ENCODE measurements around the gene GLRA3. TPM values are rescaled to one million over a fixed set of nuclear protein-coding genes. Genes with fewer than 3 reads are reported as not detected.
"Not testable (repeated sequence)": the region's sequence is repeated elsewhere in the genome, so short reads cannot be mapped to it uniquely, and the experiment has no call there.

Gene GLRA3
- polyA plus RNA-seq, 1 donor: not detected

DNA sequence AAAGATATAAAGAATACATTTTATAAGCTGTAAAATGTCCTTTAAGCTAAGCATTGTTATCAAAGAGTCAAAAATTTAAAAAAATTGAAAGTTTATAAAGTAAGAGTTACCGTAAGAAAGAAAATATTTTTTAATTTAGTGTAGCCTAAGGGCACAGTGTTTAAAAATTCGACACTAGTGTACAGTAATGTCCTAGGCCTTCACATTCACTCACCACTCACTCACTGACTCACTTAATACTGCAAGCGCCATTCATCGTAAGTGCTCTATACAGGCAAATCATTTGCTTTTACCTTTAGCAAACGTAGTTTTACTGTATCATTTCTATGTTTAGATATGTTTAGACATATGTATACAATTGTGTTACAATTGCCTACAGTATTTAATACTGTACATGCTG lies 20.2 kb downstream of the GLRA3 start:
- DNase-seq: no peak

DNA sequence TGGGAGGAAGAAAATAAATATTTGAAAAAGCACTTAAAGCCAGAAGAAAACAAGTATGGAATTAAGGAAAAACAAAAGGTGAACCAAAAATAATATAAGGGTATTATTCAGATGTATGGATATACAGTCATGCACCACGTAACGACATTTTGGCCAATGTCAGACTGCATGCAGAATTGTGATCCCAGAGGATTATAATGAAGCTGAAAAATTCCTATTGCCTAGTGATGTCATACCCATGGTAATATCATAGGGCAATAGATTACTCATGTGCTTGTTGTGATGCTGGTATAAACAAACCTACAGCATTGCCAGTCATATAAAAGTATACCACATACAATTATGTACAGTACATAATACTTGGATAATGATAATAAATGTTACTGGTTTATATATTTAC lies 20.9 kb downstream of the GLRA3 start:
- DNase-seq: no peak

DNA sequence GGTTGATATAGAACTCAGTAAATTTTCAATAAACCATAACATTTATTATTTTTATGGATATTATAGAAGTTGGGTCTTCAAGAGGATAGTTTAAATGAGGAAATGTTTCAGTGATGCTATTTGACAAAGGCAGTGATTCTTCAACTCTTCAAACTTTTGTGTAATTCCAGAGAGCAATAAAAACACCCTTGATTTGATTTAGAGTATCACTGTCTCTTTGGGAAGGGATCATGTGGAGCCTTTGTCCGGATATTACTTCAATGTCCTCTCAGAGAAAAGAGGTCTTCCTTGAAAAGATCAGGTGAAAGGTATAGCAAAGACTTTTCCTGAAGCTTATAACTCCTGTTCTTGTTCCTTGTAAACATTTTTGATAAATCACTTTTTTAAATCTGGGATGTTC lies 23.3 kb downstream of the GLRA3 start:
- no peak for DNase-seq

DNA sequence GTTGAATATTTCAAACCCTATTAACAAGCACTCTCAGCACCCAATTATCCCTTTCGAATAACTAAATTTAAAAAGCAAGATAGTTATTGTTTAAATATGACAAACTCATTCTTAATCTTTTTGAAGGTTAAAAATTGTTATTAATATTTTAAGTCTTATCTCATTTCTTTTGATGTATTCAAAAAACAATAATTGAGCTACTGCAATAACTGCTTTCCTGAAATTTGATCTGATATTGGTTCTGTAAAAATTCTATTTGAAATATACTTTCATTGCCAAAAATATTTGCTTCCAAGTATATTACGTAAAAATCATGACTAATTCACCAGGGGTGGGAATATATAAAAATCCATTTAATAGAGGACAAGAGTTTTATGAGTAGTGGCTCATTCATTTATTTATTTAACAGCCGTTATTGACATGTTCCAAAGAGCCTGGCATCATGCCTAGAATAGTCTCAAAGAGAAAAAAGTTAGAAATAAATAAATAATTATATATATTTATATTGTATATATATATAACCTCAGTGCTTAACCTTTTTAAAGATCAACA lies 34.4 kb downstream of the GLRA3 start:
- DNase-seq: no peak

DNA sequence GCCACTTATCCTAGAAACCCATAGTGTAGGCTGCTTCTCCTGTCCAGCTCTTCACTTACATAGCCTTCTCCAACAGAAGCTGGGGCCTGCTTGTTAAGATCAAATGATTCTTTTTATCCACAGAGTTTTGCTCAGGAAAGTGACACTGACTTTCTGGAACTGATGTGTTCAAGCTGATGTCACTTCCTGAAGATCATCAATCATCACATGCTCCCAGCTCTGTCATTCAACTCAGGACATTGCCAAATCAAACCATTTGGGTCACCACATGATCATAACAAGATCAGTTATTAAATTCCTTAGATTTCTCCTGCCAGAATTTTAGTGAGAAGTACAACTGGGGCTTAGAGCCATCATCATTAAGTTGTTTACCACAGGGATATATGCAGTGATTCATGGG lies 39.4 kb downstream of the GLRA3 start:
- DNase-seq: no peak

DNA sequence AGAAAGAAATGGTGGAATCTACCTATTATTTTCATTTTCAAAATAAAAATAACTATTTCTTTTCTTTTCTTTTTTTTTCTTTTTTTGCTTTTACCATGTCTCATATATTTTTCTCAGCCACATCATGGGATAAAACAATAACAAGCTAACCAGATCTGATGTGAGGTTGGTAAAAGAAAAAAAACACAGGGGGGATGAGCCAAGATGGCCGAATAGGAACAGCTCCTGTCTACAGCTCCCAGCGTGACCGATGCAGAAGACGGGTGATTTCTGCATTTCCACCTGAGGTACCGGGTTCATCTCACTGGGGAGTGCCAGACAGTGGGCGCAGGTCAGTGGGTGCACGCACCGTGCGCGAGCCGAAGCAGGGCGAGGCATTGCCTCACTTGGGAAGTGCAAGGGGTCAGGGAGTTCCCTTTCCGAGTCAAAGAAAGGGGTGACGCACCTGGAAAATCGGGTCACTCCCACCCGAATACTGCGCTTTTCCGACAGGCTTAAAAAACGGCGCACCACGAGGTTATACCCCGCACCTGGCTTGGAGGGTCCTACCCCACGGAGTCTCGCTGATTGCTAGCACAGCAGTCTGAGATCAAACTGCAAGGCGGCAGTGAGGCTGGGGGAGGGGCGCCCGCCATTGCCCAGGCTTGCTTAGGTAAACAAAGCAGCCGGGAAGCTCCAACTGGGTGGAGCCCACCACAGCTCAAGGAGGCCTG lies 50.6 kb downstream of the GLRA3 start:
- not testable (repeated sequence) for DNase-seq

DNA sequence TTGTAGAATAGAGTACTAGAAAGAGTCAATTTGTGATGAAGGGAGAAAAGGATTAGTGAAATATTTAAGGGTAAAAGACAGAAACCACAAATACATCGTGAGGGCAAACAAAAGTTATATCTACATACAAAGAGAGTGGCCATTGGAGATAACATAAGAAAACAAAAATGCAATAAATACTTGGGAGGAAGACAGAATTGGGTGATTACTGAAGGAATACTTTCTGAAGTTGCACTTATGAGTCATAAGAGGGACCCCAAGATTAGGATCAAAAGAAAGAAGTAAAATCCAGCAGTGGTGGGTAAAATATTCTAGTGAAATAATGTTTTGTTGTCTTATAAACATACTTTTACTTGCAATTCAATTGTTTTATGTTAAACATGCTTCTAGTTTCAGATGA lies 53.7 kb downstream of the GLRA3 start:
- no peak for DNase-seq

DNA sequence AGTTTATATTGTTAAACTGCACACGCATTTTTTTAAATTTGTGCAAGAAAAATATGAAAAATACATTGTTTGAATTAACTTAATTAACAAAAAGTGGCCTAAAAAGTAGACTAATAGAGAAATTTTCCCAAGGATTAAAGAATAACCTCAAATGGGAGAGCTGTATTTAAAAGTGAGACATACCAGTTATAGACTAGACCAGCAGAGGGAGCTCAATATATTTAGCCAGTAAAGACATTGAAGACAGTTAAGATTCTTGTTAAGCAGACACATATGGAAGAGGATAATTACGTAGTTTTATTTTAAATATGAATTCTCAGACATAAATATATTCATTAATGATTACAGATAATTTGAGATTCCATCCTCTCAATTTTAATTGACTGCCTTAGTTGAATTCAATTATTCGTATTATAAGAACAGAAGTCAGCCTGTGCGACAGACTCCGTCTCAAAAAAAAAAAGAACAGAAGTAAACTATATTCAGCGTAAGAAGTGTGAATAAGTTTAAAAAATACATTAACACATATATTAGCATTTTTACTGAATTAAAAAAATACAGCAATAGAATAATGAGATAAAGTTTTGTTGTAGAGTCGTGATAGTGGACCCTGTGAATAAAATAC lies 64.8 kb downstream of the GLRA3 start:
- DNase-seq: peak; percentile 15

DNA sequence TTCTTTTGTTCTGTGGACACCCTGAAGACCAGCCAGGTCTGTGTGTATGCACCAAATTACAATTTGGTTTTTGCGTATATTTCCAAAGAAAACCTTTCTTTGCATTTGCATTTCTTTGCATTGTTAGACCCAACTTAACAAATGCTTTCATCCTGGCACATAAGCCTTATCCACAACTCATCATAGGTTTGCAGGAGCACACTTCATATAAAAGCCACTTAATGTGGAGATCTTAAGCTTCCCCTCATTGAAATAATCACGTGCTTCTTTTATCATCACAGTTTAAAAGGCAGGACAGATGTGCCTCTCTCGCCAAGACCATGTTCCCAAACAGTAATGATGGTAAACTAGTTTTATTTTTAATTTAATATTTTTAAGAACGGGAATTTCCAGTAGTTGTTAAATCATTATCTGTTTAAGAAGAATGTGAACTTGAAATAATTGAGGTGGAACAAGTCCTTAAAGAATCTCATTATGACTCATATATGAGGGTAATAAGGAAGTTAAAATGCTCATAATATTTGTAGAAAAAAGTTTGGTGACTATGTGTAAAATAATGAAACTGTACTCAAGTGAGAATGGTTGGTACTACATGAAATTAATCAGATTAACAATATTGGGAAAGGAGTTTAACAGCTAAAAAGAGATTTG lies 65.5 kb downstream of the GLRA3 start:
- DNase-seq: no peak

DNA sequence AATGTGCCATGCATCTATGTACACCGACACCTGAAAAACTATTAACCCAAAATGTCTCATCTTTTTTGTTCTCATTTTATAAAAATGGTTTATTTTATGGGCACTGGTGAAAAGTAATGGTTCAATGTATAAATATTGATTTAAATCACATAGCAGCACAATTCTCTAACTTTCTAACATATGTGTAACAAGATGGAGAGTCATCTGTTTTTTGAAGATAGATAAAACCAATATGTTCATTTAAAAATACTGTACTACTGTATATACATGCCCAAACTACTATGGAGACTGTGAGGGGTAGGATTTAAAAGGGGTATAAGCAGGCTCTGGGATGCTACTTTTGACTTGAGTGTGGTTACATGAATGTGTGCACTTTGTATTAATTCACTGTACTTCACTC lies 67.6 kb downstream of the GLRA3 start:
- no peak for DNase-seq

DNA sequence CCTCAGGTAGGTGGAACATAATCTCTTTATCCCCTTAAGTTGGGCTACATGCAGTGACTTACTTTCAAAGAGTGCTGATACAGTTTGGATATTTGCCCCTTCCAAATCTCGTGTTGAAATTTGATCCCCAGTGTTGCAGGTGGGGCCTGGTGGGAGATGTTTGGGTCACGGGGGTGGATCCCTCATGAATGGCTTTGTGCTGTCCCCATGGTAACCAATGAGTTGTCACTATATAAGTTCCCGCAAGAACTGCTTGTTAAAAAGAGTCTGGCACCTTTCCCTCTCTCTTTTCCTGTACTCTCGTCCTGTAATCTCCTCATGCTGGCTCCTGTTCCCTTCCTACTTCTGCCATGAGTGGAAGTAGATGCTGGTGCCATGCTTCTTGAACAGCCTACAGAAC lies 71.3 kb downstream of the GLRA3 start:
- no peak for DNase-seq

DNA sequence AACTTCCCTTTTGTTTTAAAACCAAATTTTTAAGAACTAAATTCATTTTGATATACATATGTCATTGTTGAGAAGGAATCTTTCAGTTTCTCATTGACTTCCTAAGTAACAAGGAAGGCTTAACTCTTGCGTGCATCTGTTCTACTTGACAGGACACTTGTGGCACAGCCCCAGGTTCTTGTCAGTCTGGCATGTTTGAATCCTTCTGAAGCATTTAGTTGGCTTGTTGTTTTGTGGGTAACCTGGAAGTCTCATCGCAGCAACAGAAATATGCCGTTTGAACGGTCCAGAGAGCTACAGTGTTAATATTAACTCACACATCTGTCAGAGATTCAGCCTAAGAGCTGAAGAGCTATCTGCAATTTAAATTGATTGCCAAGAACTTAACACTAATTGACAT lies 76.0 kb downstream of the GLRA3 start:
- DNase-seq: no peak

DNA sequence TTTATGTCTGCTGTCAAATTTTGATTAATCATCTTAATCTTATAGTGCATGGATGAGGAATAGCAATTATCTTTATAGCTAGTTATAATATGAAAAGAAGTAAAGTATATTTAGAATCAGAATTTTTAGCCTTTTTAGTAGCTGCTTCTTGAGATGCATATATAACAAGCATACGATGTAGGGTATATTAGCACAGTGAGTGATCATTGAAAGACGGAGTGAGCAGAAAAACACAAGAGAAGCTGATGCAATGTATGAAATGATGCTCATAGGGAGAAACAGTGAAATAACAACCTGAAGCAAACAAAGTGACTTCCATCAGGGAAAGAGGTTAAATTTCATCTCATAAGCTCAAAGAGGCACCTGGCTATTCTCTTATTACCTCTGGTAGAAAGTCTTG lies 77.0 kb downstream of the GLRA3 start:
- DNase-seq: no peak

DNA sequence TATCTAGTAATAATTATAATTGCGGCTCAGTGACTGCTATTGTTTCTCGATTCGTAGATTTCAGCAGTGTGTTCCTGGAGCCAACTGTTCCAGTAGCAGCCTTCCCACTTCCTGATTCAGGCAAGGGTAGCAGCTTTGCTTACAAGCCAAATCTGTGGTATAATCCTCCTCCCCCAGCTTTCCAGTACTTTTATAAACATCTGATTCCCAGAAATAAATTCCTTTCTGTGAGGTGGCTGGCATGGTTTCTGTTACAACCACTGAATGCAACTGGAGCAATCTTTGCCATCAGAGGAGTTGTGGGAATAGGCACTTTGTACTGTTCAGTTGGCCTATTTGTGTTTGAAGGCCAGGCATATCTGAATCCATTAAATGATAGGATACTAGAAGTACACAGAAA lies 80.0 kb downstream of the GLRA3 start:
- DNase-seq: no peak

DNA sequence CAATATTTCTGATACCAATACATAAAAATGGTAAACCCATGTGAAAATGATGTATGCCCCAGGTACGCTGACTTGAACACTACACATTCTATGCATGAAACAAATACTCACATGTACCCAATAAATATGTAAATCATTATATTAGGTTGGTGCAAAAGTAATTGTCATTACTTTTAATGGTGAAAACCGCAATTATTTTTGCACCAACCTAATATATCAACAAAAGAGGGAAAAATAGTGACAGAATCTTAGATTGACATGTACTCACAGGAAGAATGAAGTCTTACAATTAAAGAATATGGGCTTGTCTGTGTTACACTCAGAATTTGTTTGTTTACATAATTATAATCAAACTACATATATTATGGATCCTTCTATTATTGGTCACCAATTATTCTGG lies 82.3 kb downstream of the GLRA3 start:
- DNase-seq: no peak

DNA sequence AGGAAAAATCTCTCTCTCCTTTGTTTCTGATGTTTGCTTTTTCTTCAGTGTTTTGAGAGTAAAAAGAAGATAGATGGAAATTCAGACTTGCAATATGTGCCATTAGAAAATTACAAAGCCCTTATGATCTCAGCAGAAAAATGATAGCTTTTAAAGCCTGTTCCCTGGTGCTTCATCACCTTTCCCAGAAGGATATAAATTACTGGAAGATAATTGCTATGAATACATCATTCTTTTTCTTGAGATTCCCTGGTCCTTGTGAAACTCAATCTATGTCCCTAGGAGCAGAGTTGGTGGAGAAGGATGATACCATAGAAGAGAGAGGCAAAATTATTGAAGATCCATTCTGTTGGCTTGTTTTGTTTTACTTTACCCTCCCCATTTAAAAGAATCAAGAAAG lies 86.5 kb downstream of the GLRA3 start:
- DNase-seq: no peak

DNA sequence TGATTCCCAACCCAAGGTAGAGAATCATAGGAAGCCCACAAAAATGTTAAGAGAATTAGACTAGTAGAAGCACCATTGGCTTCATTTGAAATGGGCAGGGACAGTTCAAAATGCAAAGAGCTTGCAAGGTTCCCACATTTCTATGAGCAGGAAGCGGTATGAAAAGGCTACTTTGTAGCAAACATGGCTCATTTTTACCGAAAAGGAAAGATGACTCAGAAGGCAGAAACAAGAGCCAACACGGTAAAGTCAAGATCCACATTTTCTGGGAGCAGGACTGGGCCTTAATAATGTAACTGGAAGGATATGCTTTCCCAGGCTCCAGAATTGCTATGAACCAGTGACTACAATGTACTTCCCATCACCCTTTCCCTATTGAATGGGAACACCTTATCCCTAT lies 89.5 kb downstream of the GLRA3 start:
- DNase-seq: no peak

DNA sequence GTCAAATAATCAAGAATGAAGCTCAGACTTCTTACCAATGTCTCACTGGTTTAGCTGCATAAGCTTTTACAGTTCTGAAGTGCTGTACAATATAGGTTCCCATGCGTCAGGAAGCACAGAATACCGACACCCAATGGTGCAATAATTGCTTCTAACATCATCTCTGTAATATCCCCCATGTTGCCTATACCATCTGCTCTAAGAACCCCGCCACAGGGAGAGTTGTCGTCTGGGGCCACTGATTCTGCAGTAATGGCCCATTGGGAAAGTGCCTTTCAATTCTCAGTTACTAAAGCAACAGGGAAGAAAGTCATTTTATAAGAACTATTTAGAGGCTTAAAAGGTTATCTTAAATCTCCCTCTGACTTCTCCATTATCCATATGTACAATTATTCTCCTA lies 94.9 kb downstream of the GLRA3 start:
- no peak for DNase-seq

DNA sequence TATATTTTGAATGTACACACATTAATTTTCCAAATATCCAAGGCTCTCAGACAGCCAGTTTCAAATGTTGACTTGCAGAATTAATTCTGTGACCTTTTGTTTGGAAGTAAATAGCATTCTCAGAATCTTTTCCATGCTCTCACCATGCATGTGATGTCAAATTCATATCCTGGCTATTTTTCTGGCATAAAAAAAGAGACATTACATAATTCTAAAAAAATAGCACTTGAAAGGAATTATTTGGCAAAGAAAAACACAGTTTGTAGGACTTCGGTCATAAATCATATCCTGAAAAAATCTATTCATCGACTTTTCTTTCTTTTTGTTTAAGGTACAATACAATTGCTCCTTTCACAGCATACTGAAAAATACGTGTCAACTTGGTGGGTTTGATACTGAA lies 111.2 kb downstream of the GLRA3 start:
- DNase-seq: peak; percentile 37

DNA sequence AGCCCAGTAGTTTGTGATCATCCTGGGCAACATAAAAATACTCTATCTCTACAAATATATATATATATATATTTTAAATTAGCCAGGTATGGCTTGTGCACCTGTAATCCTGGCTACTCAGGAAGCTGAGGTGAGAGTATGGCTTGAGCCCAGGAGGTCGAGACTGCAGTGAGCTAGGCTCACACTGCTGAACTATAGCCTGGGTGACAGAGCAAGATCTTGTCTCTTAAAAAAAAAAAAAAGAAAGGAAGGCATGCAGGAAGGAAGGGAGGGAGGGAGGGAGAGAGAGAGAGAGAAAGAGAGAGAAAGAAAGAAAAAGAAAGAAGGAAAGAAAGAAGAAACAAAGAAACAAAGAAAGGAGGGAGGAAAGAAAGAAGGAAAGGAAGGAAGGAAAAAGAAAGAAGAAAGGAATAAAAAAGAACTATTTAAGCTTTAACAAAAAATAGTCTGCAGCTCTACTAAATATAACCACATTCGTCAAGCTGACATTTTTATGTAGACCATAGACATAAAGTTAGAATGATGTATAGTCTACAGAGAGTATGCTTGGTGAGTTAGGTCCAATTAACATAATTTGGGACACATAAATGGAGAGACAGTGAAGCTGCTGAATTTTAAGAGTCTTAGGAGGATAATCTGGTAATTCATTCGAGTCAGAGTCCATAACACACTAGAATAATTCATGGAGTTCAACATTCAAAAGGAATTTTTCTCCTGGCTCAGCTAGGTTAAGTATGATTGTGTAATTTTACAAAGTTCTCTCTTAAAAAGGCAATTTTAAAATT lies 111.9 kb downstream of the GLRA3 start:
- peak; percentile 26 for DNase-seq

DNA sequence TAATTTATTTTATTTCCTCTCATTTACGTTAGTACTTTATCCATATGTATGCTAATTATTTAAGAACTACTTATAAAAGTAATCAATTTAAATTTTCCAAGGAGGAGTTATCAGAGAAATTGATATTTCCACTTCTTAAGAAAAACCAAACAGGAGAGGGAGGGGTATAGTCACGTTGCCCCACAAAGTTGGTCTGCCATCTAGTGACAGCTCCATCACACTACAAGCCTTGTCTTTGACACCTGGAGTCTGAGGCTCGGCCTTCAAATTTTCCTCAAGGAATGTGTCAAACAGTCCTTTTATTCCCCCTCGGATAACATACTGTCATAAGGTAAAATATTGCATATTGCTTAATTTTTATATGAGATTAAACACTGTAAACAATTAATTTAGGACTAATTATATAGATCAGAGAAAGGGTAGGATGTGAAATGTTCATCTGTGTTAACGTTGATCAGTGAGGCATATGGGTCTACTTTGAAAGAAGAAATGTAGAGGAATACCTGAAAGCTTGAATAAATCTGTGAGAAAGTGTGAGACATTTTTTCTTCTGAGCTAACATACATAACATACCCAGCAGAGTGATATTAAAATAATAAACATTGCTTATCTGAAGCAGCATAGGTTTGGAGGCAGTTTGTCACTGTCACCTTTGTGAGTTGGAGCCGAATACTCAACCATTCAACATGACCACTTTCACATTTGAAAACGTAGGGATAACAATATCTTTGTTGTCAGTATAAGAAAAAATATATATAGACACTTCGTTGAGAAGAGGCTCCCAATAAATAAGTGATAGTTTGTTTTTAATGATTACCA lies 114.4 kb downstream of the GLRA3 start:
- DNase-seq: no peak

DNA sequence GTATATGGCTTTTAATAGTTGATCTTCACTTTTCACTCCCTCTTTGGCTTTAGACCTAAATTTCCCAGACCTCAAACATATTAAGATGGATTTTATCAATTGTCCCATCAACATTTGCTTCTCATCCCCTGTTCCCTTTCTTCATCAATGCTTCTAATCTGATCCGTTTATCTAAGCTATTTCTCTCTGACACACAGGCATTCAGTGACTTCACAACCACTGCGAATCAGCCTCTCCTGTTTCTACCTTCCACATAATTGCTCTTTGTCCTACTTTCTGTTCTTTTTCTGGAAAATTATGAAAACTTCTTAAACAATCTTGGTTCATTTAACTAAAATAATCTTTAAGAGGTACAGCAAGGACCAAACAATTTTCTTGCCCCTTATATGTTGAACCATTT lies 115.2 kb downstream of the GLRA3 start:
- DNase-seq: no peak
